IMR-90 (cell line): ENCODE results near the gene ARHGEF7.

Experiments
- CTCF ChIP-seq: conservative IDR thresholded peaks from 2 replicates; pipeline ENCODE4 v1.5.1; 2012; ENCODE audit warnings: mild to moderate bottlenecking, low read depth, low read length, improper control_type of control experiment
- RAD21 ChIP-seq: IDR thresholded peaks from 2 replicates; pipeline ENCODE4 v1.6.1; 2012; ENCODE audit warnings: low read length, improper control_type of control experiment
- RFX5 ChIP-seq: IDR thresholded peaks from 2 replicates; pipeline ENCODE4 v1.8.0; 2012; ENCODE audit warnings: low read depth, mild to moderate bottlenecking, low read length, moderate library complexity
- USF2 ChIP-seq: fragments of 150-350 bp; IDR thresholded peaks from 2 replicates; pipeline ENCODE4 v1.6.1; 2017; ENCODE audit warnings: mild to moderate bottlenecking, antibody characterized with exemption, low read length, low read depth

- TF ChIP-seq USF2: no peak
- TF ChIP-seq RFX5: no peak
- no peak for TF ChIP-seq CTCF
- TF ChIP-seq RAD21: no peak
Observed at GRCh38 chr13:111343186-111343805, 228.2 kb downstream of the ARHGEF7 start.
